DMS79 treated with DMSO at 0.1 percent for 48 hours (cell line): ENCODE measurements around the gene HAUS5.

Source experiments
- DNase-seq: peaks from one replicate; lab custom pipeline; 2025; lab: John Stamatoyannopoulos, UW

The HAUS5 gene

DNA sequence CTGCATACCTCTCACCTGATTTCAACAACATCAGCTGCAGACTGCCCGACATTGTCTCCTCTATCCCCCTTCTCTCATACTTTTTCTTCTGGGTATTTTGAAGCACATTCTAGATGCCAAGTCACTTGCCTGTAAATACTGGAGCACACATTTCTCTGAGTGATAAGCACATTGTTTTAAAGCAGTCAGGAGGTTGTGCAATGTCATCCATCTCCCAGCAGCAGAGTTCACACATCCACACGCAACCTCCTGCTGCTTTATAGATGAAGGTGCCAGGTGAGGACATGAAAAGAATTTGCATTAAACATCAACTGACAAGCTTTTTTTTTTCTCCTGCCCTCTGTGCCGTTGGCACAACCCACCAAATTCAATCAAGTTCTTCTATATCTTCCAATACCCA, 59.3 kb downstream of the HAUS5 start:
- DNase-seq, result no peak

DNA sequence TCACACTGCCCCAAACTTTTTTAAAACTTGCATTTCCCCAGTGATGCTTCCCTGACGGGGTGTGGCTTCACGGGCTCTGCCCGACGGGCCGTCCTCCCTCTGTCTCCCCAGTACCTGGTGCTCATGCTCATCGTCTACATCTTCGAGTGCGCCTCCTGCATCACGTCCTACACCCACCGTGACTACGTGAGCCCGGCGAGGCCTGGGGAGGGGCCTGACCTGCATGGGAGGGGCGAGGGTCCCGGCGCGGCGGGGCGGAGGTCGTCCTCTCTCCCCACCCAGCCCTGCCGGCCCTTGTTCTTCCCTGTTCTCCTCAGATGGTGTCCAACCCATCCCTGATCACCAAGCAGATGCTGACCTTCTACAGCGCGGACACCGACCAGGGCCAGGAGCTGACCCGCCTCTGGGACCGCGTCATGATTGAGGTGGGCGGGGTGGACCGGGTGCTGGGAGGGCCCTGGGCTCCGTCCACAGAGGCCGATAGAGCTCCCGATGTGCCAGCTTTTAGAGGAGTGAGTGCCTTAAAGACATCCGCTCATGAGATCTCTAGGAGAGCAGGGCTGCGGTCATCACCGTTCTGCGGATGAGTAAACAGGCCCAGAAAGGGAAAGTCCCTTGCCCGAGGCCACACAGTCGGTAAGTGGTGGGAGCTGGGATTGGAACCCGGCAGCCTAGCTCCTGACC, 60.7 kb downstream of the HAUS5 start:
- no peak for DNase-seq
